Effector CD4-positive, alpha-beta T cell (primary cell): ENCODE results near the gene MOXD1.
"Not testable (repeated sequence)": the region's sequence is repeated elsewhere in the genome, so short reads cannot be mapped to it uniquely, and the experiment has no call there.

Experiments
- DNase-seq: peaks from one replicate; pipeline ENCODE4 v3.0.0-alpha.2; 2020

MOXD1 gene

DNA sequence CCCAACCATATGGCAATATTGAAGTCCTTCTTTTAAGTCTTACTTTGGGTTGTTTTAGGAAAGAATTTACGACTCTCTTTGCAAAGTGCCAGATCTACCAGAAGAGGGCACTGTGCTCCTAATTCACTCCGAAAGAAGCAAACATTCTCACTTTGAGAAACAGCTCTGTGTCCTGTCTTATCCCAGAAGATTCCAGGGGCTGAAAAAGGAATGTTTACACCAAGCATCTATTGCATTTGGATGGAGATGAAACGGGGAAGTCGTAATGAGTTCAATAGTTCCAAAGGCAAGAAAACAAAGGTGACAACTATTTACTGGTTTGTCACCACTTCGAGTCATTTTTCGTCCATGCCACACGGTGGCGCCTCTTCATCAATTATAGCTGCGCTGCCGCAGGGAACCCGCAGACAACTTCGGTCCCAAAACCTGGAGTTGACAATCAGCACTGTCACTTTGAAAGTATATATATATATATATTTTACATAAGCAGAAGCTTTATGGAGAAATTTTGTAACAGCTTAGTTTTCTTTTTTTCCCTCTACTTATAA lies 121.6 kb downstream of the MOXD1 start:
- DNase-seq: peak; percentile 51

DNA sequence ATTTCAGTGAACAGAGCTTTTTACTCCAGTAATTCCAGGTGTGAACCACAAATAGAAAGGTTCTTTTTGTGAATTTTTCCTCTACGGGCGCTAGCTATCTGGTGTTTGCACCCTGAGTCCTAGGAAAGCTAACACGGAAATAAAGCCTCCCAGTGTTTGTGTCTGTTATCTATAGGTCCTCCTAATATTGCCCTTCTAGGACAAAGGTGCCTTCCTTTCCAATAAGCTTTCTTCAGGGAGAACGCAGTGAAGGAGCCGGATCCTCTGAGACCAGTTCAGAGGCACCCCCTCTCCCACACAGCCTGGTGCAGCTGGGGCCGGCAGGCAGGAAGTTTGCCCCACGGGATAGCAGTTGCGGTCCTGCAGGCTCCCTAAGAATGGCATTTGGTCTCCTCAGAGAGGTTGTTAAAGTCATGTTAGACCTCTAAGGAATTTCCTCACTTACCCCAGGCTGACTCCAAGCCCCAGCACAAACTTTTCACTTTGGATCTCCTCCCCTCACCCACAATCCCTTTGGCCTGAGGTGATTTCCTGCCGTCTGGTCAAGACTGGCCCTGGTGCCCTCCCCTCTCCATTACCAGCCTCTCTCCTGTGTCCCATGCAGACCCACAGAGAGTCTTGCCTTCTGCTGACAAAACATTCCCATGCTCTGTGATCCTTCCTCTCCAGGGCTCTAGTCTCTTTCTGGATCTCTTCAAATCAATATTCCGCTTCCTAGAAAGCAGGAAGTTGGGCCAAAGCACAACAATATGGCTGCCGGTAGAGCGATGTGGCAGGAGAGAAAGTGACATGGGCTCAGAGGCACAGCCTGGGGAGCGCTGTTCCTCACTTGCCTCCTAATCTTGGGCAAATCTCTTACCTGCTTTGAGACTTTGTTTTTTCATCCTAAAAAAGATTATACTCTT lies 126.0 kb downstream of the MOXD1 start:
- no peak for DNase-seq

DNA sequence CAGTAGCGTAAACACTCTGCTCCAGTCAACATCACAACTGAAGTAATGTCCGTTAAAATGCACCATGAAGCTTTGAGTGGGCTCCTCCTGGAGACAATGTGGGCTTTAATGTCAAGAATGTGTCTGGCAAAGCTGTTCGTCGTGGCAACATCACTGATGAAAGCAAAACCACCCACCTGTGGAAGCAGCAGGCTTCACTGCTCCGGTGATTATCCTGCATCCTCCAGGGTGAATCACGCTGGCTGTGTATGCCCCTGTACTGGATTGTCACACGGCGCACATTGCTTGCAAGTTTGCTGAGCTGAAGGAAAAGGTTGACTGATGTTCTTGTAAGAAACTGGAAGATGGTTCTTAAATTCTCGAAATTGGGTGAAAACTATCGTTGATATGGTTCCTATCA lies 128.5 kb downstream of the MOXD1 start:
- no peak for DNase-seq

DNA sequence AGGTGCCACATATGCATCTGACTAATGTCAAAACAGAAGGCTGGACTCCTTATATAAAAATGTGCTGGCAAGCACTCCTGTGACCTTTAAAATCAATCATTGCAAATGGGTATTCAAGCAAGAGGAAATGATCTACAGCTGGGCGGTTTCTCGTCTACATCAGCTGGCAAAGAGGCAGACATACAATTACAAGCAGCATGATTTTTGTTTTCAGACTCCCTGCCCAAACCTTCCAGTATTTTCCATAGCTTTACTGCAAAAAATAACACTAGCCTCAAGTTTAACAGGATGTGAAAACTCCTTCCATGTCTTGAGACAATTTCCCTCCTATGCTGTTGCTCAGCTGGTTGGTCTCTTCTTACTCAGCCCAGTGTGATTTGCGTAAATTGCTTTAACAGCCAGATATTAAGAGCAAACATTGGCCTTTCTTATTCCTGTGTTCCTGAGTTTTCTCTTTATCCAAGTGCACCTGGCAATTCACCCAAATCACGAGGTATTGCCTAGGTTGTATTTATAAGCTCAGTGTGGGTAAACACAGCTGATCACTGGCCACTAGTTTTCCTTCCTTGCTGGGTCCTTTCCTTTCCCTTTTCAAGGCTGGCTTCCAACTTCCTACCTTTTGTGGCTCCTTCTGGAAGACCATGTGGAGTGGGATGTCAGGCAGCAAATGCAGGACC lies 130.4 kb downstream of the MOXD1 start:
- DNase-seq: no peak

DNA sequence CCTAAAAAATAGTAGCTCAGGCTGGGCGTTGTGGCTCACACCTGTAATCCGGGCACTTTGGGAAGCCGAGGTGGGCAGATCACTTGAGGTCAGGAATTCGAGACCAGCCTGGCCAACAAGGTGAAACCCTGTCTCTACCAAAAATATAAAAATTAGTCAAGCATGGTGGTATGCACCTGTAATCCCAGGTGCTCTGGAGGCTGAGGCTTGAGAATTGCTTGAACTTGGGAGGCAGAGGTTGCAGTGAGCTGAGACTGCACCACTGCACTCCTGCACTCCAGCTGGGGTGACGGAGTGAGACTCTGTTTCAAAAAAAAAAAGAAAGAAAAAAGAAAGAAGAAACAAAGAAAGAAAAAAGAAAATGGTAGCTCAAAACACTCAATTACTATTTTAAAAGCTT lies 132.6 kb downstream of the MOXD1 start:
- DNase-seq: not testable (repeated sequence)

DNA sequence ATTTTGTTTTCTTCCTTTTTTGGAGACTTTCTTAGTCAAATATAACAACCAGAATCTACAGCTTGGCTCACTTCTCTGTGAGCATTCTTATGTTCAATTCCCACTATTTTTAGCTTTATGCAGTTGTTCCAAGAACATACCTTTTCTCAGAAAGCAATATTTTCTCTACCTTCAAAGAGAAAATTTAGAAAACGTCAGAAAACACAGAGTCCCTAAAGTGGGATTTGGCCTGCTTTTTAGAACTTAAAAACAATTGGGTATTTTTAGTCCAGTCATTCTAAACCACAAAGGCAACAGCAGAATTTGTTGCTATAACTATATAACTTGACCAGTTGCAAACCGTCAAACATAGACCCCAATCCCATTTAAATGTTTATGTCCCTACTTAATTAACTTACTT lies 133.1 kb downstream of the MOXD1 start:
- no peak for DNase-seq

DNA sequence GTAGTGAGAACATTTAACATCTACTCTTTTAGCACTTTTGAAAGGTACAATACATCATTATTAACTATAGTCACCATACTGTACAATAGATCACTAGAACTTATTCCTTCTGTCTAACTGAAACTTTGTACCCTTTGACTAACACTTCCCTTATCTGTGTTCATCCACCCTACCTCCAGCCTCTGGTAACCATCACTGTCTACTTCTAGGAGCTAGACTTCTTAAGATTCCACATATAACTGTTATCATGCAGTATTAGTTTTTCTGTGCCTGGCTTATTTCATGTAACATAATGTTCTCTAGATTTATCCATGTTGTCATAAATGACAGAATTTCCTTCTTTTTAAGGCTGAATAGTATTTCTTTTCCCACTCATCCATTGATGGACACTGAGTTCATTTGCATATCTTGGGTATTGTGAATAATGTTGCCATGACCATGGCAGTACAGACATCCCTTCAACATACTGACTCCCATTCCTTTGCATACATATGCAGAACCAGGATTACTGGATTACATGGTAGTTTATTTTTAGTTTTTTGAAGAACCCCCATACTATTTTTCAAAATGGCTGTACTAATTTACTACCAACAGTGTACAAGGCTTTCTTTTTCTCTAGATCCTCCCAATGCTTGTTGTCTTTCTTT lies 135.7 kb downstream of the MOXD1 start:
- DNase-seq: no peak

DNA sequence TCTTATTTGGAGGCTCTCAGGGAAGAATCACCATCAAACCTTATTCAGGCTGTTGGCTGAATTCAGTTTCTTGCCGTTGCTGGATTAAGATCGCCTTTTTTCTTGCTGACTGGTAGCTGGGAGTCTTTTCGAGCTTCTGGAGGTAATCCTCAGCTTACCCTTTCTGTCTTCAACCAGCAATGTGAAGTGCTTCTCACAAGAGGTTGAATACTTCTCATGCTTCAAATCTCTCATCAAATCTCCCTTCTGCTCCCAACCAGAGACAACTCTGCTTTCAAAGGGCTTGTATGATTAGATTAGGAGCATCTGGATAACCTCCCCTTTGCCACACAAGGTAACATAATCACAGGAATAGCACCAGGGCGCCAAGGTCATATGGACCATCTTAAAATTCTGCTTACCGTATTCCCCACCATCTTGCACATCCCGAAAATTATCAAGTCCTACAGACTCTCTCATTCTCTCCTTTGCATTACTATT lies 137.2 kb downstream of the MOXD1 start:
- DNase-seq: no peak

DNA sequence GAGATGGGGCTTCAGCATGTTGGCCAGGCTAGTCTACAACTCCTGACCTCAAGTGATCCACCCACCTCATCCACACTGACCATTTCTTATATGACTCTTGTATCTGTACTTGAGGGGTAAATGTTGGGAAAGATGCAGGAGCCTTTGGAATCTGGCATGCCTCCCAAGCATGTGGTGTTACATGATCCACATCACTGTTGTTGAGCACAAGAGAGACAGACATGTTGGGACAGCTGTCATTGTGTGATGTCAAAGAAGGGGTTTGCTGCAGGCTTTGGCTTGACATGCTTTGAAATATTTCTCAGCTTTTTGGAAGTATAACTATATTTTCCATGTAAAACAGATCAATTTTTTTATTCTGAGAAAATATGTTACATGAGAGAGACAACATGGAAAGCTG lies 139.9 kb downstream of the MOXD1 start:
- no peak for DNase-seq

DNA sequence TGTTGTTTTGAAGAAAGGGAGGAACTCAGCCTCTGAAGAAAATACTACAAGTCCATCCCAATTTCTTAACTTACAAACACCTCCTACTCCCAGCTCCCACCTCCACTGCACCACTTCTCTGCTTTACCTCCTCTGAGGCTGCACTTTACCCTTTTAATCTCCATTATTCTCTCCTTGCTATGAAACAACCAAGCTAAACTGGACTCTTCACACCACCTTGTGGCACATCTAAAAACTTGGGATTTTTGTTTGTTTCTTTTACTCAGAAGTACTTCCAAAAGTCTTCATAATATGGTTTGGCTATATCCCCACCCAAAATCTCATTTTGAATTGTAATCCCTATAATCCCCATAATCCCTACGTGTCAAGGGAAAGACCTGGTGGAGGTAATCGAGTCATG lies 142.2 kb downstream of the MOXD1 start:
- DNase-seq: no peak

DNA sequence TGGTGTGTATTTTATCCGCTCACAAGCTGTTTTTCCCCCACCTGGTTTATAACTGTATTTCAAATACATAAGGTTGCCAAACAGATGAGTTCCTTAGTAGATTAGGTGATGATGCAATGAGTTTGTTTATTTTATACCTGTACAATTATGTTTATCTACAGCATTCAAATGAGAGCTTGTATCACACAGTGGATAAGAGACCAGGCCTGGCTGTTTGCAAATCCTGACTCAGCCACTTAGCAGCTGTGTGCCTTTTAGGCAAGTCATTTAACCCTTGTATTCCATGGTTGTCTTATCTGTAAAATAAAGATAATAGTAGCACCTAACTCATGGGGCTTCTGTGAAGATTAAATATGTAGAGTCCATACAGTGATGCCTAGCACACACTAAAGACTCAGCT lies 143.7 kb downstream of the MOXD1 start:
- no peak for DNase-seq

DNA sequence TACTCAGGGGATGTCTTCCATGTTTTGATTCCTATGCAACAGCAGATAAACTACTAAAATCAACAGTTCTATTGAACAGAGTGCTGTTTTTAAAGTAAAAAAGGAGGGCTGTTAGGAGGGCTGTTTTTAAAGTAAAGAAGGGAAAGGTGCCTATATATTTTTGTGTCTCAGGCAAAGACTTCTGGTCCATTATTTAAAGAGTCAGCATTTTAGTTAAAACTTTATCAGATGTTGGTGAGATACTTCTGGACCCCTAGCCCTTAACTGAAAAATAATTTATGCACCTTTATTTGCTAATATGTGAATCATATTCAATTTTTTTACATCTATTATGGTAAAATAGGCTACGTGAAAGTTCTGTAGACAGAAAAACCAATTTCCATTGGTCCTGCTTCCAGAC lies 144.8 kb downstream of the MOXD1 start:
- no peak for DNase-seq

DNA sequence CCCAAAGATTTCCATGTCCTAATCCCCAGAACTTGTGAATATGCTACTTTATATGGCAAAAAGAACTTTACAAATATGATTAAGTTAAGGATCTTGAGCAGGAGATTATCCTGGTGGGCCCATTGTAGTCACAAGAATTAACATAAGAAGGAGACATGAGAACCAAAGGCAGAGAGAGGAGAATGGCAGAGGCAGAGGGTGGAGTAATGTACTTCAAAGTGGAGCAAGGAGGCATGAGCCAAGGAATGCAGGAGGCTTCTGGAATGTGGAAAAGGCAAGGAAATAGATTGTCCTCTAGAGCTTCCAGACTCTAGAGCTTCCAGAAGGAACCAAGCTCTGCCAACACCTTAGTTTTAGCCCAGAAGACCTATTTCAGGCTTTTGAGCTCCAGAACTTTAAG lies 147.4 kb downstream of the MOXD1 start:
- no peak for DNase-seq

DNA sequence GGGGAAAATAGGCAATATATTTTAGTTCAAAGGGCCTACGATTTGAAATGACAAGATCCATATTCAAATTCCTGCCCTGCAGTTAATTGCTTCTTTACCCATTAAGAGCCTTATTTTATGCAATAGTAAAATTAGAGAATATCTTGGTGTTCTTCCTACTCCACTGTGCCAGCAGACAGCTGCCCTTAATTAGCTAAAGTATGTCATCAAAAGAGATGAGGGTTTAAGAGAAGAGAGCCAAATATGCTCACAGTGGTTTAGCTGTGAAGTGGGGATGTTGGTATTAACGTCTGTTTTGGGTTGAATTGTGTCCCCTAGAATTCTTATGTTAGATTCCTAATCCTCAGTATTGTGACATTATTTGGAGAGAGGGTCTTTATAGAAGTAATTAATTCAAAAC lies 148.1 kb downstream of the MOXD1 start:
- no peak for DNase-seq

DNA sequence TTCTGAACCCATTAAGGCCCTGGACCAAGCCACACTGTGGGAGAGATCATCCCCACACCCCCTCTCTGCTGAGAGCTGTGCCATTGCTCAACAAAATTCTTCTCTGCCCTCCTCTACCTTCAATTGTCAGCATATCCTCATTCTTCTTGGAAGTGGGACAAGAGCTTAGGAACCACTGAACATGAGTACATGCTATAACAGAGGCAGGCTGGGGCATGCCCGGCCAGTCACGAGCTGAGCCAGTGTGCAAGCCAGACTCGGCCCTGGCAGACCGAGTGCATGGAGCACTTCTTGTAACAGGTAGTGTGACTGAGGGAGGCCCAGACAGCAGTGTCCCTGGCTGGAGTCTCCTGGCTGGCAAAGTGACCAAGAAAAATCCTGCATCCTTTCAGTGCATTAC lies 149.2 kb downstream of the MOXD1 start:
- DNase-seq: no peak

DNA sequence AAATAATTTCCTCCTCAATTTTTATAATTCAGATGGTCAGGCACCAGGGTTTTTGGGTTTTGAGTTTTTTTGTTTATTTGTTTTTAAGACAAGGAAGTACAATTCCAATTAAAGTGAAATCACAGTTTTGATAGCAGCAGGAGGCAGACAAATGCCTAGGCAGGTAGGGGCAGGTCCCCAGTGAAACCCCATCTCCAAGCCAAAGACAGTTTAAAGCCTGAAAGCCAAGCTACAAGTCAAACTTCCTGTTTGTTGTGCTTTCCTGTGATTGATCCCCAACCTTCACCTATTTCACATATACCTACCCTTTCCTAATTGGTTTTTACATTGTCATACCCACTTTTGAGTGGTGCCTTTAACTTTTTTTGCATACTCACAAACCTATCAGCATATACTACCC lies 149.6 kb downstream of the MOXD1 start:
- no peak for DNase-seq

DNA sequence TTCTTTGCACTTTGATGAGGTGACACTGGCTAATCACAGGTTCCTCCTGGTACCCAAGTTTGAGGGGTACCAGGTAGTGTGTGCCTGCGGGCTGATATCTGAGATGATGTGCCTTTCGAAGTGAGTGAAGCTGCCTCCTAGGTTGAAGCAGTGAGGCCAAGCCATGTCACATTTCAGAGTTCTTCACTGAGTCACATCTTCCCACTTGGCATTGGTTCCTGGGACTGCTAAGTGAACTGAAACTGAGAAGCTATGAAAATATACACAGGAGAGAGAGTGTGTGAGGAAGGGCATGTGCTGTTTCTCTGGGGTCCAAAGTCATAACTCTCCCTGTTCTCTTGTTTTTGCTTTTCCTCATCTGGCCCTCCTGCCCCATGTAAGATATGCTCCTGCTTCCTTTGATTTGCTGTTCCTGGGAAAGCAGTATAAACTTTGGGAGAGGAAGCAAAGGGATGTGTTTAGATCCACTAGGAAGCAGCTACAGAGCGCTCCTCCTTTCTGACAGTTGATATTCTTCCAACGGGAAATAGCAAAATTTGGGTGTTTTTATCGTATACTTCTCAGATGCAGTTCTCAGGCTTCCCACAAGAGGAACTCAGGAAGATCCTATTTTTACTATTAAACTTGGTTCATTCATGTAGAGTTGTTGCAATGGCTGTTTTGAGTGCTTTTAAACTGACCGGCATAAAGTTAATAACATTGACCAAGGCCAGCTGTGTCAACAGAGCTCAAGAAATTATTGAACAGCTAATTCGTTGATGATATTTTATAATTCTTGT lies 153.7 kb downstream of the MOXD1 start:
- DNase-seq: no peak

DNA sequence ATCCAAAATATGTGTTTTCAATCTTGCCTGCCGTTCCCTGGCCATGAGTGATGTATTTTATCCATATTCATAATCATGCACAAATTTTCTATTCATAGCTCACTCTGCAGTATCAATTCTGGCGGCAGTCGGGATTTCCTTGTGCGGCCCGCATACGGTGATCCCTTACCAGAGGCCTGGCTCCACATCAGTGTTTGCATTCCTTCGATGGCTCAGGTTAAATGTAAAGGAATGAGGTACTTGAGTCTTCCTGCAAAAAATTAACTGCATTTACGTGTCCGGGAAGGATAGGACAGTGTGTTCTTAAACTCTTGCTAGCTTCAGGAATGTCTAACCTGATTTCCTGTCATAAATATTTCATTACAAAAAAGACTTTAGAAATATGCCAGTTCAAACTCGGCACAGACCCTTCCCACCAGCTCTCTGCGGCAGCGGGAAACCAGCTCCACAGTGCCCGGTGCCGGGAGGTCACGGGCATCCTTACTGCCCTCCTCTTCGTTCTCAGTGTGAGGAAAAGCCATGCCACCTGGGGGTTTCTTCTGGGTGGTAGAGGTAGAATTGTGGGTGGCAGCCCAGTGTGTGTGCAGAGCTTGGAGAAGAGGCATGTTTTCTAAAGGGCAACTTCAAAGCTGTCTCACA lies 154.5 kb downstream of the MOXD1 start:
- DNase-seq: no peak

DNA sequence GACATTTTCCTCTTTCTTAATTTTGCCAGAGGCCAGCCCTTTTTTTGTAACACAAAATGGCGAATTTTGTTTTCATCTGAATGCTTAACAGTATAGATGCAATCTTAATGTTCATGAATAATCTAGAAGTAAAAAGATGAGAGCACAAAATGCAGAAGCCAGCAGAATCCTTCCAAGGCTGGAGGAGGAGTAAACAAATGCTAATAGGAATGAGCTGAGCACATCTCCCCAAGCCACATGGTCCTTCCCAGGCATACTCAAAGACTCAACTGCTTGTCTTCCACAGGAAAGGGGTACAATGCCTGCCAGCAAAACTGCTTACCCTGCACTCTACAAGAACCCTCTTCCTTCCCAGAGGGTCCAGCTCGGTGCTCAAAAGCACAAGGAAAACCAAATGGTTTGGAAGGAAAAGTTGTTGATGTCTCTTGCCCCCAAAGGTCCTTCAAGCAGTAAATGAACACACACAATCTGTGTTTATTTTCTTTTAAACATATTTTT lies 155.1 kb downstream of the MOXD1 start:
- no peak for DNase-seq
